GM12892 (cell line): ENCODE measurements around the gene GDF11.
A peak's percentile ranks its signal among the peaks of the same experiment; 100 is the strongest.

ENCODE experiments used
- POLR2A ChIP-seq: IDR thresholded peaks from 2 replicates; pipeline ENCODE4 v1.6.1; 2011; ENCODE audit warnings: low read depth, low read length, control low read depth
- TAF1 ChIP-seq: IDR thresholded peaks from 2 replicates; pipeline ENCODE4 v1.6.1; 2011; ENCODE audit warnings: low read depth, mild to moderate bottlenecking, control low read depth, low read length, borderline replicate concordance

DNA sequence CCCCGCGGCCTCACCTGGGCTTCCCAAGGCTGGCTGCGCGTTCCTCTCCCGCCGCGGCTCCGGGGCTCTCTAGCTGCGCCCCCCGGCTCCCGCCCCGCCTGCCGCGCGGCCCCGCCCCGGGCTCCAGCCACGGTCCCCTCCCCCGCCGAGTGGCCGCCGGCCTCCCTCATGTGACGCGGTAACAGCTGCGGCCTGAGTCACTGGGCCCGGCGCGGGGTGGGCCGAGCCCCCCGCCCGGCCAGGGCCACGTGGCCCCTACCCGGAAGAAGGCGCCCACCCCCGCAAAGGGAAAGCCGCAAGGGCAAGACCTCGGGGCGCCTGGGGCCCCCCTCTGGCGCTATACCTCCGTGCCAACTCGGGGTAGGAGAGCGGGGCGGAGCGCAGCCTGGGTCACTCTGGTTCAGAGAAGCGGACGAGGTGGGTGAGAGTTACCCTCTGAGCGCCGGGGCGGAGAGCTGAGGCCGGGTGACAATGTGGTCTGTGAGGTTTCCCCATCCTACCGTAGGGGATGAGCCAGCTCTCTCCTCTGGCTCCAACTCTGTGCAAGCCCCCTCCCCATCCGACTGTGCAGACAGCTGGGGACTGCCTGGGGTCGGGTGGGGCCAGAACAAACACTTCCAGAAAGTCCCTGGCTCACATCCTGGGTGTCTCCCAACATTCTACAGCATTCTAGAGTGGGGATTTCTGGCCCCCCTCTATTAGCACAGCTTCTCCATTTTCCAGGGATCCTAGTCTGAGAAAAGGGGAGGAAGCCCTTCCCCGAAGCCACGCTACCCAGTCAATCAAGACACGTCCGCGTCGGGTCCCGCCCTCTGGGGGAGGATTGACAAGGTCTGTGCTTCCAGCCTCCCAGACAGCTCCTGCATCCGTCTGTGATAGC lies 13.7 kb upstream of the GDF11 start, which contains the start of gene CD63:
- TF ChIP-seq POLR2A, result peak; percentile 63
- TF ChIP-seq TAF1, result peak; percentile 53
